H9 (cell line): ENCODE measurements around the gene SPAG17. TPM values are rescaled to one million over a fixed set of nuclear protein-coding genes. Genes with fewer than 3 reads are reported as not detected.

ENCODE experiments used
- DNase-seq: peaks from one replicate; pipeline ENCODE4 v3.0.0-alpha.2; 2017
- H2AFZ ChIP-seq: one replicate; pipeline ENCODE4 v1.6.1; 2013; ENCODE audit warnings: mild to moderate bottlenecking, low read length, control low read depth, moderate library complexity
- H2AK5ac ChIP-seq: 2 replicates; pipeline ENCODE4 v1.6.1; 2013; ENCODE audit warnings: low read length, control low read depth, mixed read lengths; ENCODE audit not compliant: insufficient read length
- H2BK120ac ChIP-seq: one replicate; pipeline ENCODE4 v1.6.1; 2013; ENCODE audit warnings: low read depth, mild to moderate bottlenecking, low read length, control low read depth, inconsistent platforms; ENCODE audit not compliant: poor library complexity, severe bottlenecking
- H2BK12ac ChIP-seq: 2 replicates; pipeline ENCODE4 v1.6.1; 2013; ENCODE audit warnings: low read length, control low read depth, mixed read lengths, low read depth; ENCODE audit not compliant: insufficient read length
- H2BK15ac ChIP-seq: 2 replicates; pipeline ENCODE4 v1.6.1; 2013; ENCODE audit warnings: low read depth, low read length, control low read depth
- H2BK20ac ChIP-seq: one replicate; pipeline ENCODE4 v1.6.1; 2013; ENCODE audit warnings: low read depth, mild to moderate bottlenecking, low read length, control low read depth, inconsistent platforms; ENCODE audit not compliant: poor library complexity, severe bottlenecking
- H2BK5ac ChIP-seq: 2 replicates; pipeline ENCODE4 v1.6.1; 2013; ENCODE audit warnings: low read length, control low read depth, mixed read lengths; ENCODE audit not compliant: insufficient read length
- H3K14ac ChIP-seq: 2 replicates; pipeline ENCODE4 v1.6.1; 2013; ENCODE audit warnings: low read length, control low read depth; ENCODE audit not compliant: insufficient read depth
- H3K18ac ChIP-seq: 2 replicates; pipeline ENCODE4 v1.6.1; 2013; ENCODE audit warnings: low read depth, mild to moderate bottlenecking, mixed read lengths, low read length, control low read depth; ENCODE audit not compliant: insufficient read length
- H3K23ac ChIP-seq: 2 replicates; pipeline ENCODE4 v1.6.1; 2013; ENCODE audit warnings: low read length, control low read depth, mixed read lengths, low read depth; ENCODE audit not compliant: insufficient read length
- H3K23me2 ChIP-seq: 2 replicates; pipeline ENCODE4 v1.6.1; 2013; ENCODE audit warnings: low read depth, mild to moderate bottlenecking, mixed read lengths, low read length, control low read depth; ENCODE audit not compliant: insufficient read length, poor library complexity, severe bottlenecking
- H3K27ac ChIP-seq: 2 replicates; pipeline ENCODE4 v1.5.1; 2013; ENCODE audit warnings: low read length, control low read depth, mixed read lengths, low read depth; ENCODE audit not compliant: insufficient read length
- H3K27me3 ChIP-seq: 2 replicates; pipeline ENCODE4 v1.6.1; 2013; ENCODE audit warnings: low read length, control low read depth, inconsistent platforms; ENCODE audit not compliant: insufficient read depth
- H3K4ac ChIP-seq: 2 replicates; pipeline ENCODE4 v1.6.1; 2013; ENCODE audit warnings: low read depth, mild to moderate bottlenecking, control low read depth, inconsistent platforms, low read length, moderate library complexity
- H3K4me1 ChIP-seq: 2 replicates; pipeline ENCODE4 v1.6.1; 2013; ENCODE audit warnings: low read length, control low read depth, inconsistent platforms; ENCODE audit not compliant: insufficient read depth
- H3K4me2 ChIP-seq: 2 replicates; pipeline ENCODE4 v1.6.1; 2013; ENCODE audit warnings: low read length, control low read depth, mixed read lengths; ENCODE audit not compliant: insufficient read length, insufficient read depth
- H3K56ac ChIP-seq: 2 replicates; pipeline ENCODE4 v1.6.1; 2013; ENCODE audit warnings: low read depth, mild to moderate bottlenecking, mixed read lengths, low read length, control low read depth; ENCODE audit not compliant: insufficient read length
- H3K79me1 ChIP-seq: 2 replicates; pipeline ENCODE4 v1.6.1; 2013; ENCODE audit warnings: low read depth, mild to moderate bottlenecking, moderate library complexity, low read length, control low read depth, inconsistent platforms; ENCODE audit not compliant: insufficient read depth, poor library complexity, severe bottlenecking
- H3K79me2 ChIP-seq: 2 replicates; pipeline ENCODE4 v1.6.1; 2013; ENCODE audit warnings: low read length, control low read depth, inconsistent platforms; ENCODE audit not compliant: insufficient read depth
- H3K9ac ChIP-seq: 2 replicates; pipeline ENCODE4 v1.6.1; 2013; ENCODE audit warnings: low read length, control low read depth, mixed read lengths; ENCODE audit not compliant: insufficient read length; ENCODE audit errors: extremely low read depth
- H3K9me3 ChIP-seq: one replicate; pipeline ENCODE4 v1.6.1; 2013; ENCODE audit warnings: low read depth, low read length, inconsistent platforms; ENCODE audit not compliant: control insufficient read depth
- H3T11ph ChIP-seq: one replicate; pipeline ENCODE4 v1.6.1; 2013; ENCODE audit warnings: mild to moderate bottlenecking, low read length, control low read depth, inconsistent platforms
- H4K20me1 ChIP-seq: one replicate; pipeline ENCODE4 v1.6.1; 2013; ENCODE audit not compliant: control insufficient read depth, insufficient read length, insufficient read depth
- H4K5ac ChIP-seq: 2 replicates; pipeline ENCODE4 v1.6.1; 2013; ENCODE audit warnings: low read depth, mild to moderate bottlenecking, mixed read lengths, low read length, control low read depth; ENCODE audit not compliant: insufficient read length
- H4K8ac ChIP-seq: replicated peaks from 2 replicates; pipeline ENCODE4 v1.6.1; 2013; ENCODE audit warnings: low read length, control low read depth, mixed read lengths, low read depth; ENCODE audit not compliant: insufficient read length
- H4K91ac ChIP-seq: 2 replicates; pipeline ENCODE4 v1.6.1; 2013; ENCODE audit warnings: low read depth, mild to moderate bottlenecking, moderate library complexity, mixed read lengths, low read length, control low read depth; ENCODE audit not compliant: insufficient read length
- H3K27ac Mint-ChIP-seq, 3 experiments: 2 replicates in 2 of 3; 3 replicates in 1 of 3; pipeline ENCODE4 v1.8.0; 2020 to 2021; ENCODE audit warnings: mixed read lengths in 3 of 3, mild to moderate bottlenecking in 1 of 3, moderate library complexity in 1 of 3
- H3K27me3 Mint-ChIP-seq: 2 replicates; pipeline ENCODE4 v1.8.0; 2021; ENCODE audit warnings: low read depth, mild to moderate bottlenecking, moderate library complexity, mixed read lengths
- H3K36me3 Mint-ChIP-seq, 3 experiments: 2 replicates in 2 of 3; 3 replicates in 1 of 3; pipeline ENCODE4 v1.8.0; 2020 to 2021; ENCODE audit warnings: low read depth in 3 of 3, mixed read lengths in 3 of 3; ENCODE audit not compliant: insufficient read depth in 1 of 3
- H3K4me1 Mint-ChIP-seq, 2 experiments: 2 replicates each; pipeline ENCODE4 v1.8.0; 2020; ENCODE audit warnings: mixed read lengths in 2 of 2
- H3K4me3 Mint-ChIP-seq, 2 experiments: 2 replicates in 1 of 2; 3 replicates in 1 of 2; pipeline ENCODE4 v1.8.0; 2020 to 2021; ENCODE audit warnings: mild to moderate bottlenecking in 2 of 2, mixed read lengths in 2 of 2, moderate library complexity in 1 of 2
- H3K9me3 Mint-ChIP-seq, 2 experiments: 2 replicates in 1 of 2; 3 replicates in 1 of 2; pipeline ENCODE4 v1.8.0; 2020; ENCODE audit warnings: mild to moderate bottlenecking in 2 of 2, mixed read lengths in 2 of 2, moderate library complexity in 1 of 2
- WGBS: extraction: QIAGEN DNeasy Blood & Tissue Kit; methylation state at CpG from one replicate; pipeline ENCODE4 v1.1.7; 2013; ENCODE audit warnings: missing lambda C conversion rate, low lambda C conversion rate, mixed read lengths; ENCODE audit not compliant: insufficient read length; ENCODE audit errors: extremely low coverage; 5-methylcytosine and 5-hydroxymethylcytosine counted together
- total RNA-seq: library from RNA; stranded (reverse); gene quantifications from 2 replicates; pipeline ENCODE4 v1.2.1, GENCODE V29; 2021
- TF ChIP-seq, protein P1 (sequence below): fragments of 200-600 bp; sonication (generic); conservative IDR thresholded peaks from 3 replicates; pipeline ENCODE4 v1.8.0; 2021; ENCODE audit warnings: antibody characterized with exemption, mild to moderate bottlenecking

Gene SPAG17
- total RNA-seq, 1 experiment from 2014 or later: 0.37 TPM

DNA sequence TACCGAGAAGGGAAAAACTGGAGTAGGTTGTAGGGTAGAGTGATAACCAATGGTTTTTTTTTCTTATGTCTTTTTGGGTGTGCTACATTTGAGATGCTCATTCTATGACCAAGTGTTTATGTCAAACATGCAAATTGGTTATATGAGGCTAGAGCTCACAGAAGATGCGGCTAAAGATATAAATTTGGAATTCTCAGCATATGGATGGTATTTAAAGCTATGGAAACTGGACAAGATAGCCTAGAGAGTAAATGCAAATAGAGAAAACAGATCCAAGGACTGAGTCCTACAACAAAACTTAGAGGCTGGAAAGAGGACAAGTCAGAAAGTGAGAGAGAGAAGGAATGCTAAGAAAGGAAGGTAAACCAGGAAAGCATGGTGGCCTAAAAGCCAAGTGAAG lies 263.0 kb downstream of the SPAG17 start:
- Mint-ChIP-seq H3K9me3 (peaks cover 12 to 17% of the 10 kb centered on the region in 2 experiments; a peak in 4 of 5 replicates), H3K27ac (no peak overlapping the region), H3K36me3 (peaks cover 29 to 36% (median 31%) of the 10 kb centered on the region in 3 experiments; a peak in 6 of 7 replicates), H3K4me3 (no peak overlapping the region), H3K27me3 (no peaks in the 10 kb centered on the region), H3K4me1 (peaks cover 6 to 18% of the 10 kb centered on the region in 2 experiments)
- Histone ChIP-seq H3K14ac (no peak overlapping the region), H2AFZ (no peak overlapping the region), H3K4ac (no peak overlapping the region), H4K20me1 (no peaks in the 10 kb centered on the region), H2AK5ac (no peak overlapping the region), H3K23ac (no peak overlapping the region), H2BK120ac (no peak overlapping the region), H3K23me2 (no peaks in the 10 kb centered on the region), H3T11ph (no peak overlapping the region), H3K27ac (no peak overlapping the region), H2BK15ac (no peak overlapping the region), H3K9me3 (no peaks in the 10 kb centered on the region), H4K8ac (no peak overlapping the region), H3K4me2 (no peak overlapping the region), H3K56ac (no peak overlapping the region), H4K5ac (no peak overlapping the region), H4K91ac (no peak overlapping the region), H2BK5ac (no peak overlapping the region), H3K18ac (no peak overlapping the region), H2BK20ac (no peak overlapping the region), H3K79me1 (no peaks in the 10 kb centered on the region), H3K9ac (no peak overlapping the region), H2BK12ac (no peak overlapping the region), H3K27me3 (no peaks in the 10 kb centered on the region), H3K79me2 (no peaks in the 10 kb centered on the region; the same call in 1 of the 2 replicates), H3K4me1 (no peaks in the 10 kb centered on the region)
- TF ChIP-seq, protein P1, sequence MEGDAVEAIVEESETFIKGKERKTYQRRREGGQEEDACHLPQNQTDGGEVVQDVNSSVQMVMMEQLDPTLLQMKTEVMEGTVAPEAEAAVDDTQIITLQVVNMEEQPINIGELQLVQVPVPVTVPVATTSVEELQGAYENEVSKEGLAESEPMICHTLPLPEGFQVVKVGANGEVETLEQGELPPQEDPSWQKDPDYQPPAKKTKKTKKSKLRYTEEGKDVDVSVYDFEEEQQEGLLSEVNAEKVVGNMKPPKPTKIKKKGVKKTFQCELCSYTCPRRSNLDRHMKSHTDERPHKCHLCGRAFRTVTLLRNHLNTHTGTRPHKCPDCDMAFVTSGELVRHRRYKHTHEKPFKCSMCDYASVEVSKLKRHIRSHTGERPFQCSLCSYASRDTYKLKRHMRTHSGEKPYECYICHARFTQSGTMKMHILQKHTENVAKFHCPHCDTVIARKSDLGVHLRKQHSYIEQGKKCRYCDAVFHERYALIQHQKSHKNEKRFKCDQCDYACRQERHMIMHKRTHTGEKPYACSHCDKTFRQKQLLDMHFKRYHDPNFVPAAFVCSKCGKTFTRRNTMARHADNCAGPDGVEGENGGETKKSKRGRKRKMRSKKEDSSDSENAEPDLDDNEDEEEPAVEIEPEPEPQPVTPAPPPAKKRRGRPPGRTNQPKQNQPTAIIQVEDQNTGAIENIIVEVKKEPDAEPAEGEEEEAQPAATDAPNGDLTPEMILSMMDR: no peak
- no CpG with 5 or more reads among the region's 2 CpGs for WGBS
- no peak for DNase-seq
